ENCODE measurements around the gene IL5. TPM values are rescaled to one million over a fixed set of nuclear protein-coding genes. Genes with fewer than 3 reads are reported as not detected.
A peak's percentile ranks its signal among the peaks of the same experiment; 100 is the strongest.
"Not testable (repeated sequence)": the region's sequence is repeated elsewhere in the genome, so short reads cannot be mapped to it uniquely, and the experiment has no call there.

Gene IL5
- total and polyA plus RNA-seq, 5 donors from 2014 or later, result not detected

DNA sequence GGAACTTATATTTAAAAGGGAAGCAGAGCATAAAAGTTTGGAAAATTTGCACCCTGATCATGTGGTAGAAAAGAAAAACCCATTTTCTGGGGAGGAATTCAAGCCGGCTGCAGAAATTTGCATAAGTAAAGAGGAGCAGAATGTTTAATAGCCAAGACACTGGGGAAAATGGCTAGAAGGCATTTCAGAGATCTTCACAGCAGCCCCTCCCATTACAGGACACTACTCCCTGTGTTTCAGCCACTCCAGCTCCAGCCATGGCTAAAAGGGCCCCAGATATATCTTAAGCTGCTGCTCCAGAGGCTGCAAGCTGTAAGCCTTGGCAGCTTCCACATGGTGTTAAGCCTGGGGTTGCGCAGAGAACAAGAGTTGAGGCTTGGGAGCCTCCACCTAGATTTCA is 21.2 kb upstream of the IL5 start:
- H3K27ac Mint-ChIP-seq; H3K27me3 Mint-ChIP-seq; H3K4me3 ChIP-seq (ENCODE audit: low read depth, low read length); H3K4me1 ChIP-seq (ENCODE audit: control insufficient read depth, insufficient read depth, low read length, poor library complexity, severe bottlenecking); DNase-seq; H3K27ac ChIP-seq (ENCODE audit: insufficient read depth, low read length, poor library complexity, severe bottlenecking); H3K27me3 ChIP-seq (ENCODE audit: control insufficient read depth, insufficient read depth, low read length); H3K4me3 Mint-ChIP-seq; H3K9me3 Mint-ChIP-seq; ATAC-seq (ENCODE audit: low read depth in 2 of 2): not testable (repeated sequence)
- H3K4me1 Mint-ChIP-seq, result peaks cover 2 to 23% (median 19%) of the 10 kb centered on the region in 4 donors
- H3K36me3 Mint-ChIP-seq, result peaks cover 26% of the 10 kb centered on the region
- H3K36me3 ChIP-seq (ENCODE audit: control insufficient read depth, insufficient read depth, low read length), result peaks cover 53% of the 10 kb centered on the region
- peaks cover 10 to 20% of the 10 kb centered on the region in 2 experiments for H3K9me3 ChIP-seq (ENCODE audit: control insufficient read depth in 2 of 2, low read length in 2 of 2)

GRCh38 chr5:132561601-132562000 is 18.3 kb upstream of the IL5 start:
- peaks cover 22% of the 10 kb centered on the region for H3K4me1 ChIP-seq (ENCODE audit: control insufficient read depth, insufficient read depth, low read length, poor library complexity, severe bottlenecking)
- Mint-ChIP-seq H3K36me3 (peaks cover 4% of the 10 kb centered on the region), H3K27ac (no peak overlapping the region), H3K9me3 (peaks cover 0 to 7% (median 5%) of the 10 kb centered on the region in 7 donors), H3K27me3 (peaks cover 1% of the 10 kb centered on the region), H3K4me3 (no peak overlapping the region), H3K4me1 (peaks cover 15 to 36% (median 23%) of the 10 kb centered on the region in 4 donors)
- peaks cover 49% of the 10 kb centered on the region for H3K36me3 ChIP-seq (ENCODE audit: control insufficient read depth, insufficient read depth, low read length)
- no peak overlapping the region for H3K27ac ChIP-seq (ENCODE audit: insufficient read depth, low read length, poor library complexity, severe bottlenecking)
- DNase-seq (peak in 1 of 3 donors; percentile 67), ATAC-seq (ENCODE audit: low read depth in 2 of 2) (no peak)
- H3K27me3 ChIP-seq (ENCODE audit: control insufficient read depth, insufficient read depth, low read length), result no peaks in the 10 kb centered on the region
- H3K9me3 ChIP-seq (ENCODE audit: control insufficient read depth in 2 of 2, low read length in 2 of 2), result peaks cover 10 to 20% of the 10 kb centered on the region in 2 experiments
- H3K4me3 ChIP-seq (ENCODE audit: low read depth, low read length), result no peak overlapping the region

- no peak overlapping the region for H3K4me3 ChIP-seq (ENCODE audit: low read depth, low read length)
- H3K27ac ChIP-seq (ENCODE audit: insufficient read depth, low read length, poor library complexity, severe bottlenecking), result no peak overlapping the region
- Mint-ChIP-seq H3K27ac (no peak overlapping the region), H3K4me3 (peak overlapping the region in 1 of 4 donors; percentile 37), H3K4me1 (peaks cover 18 to 43% (median 27%) of the 10 kb centered on the region in 4 donors), H3K9me3 (peaks cover 0 to 3% (median 0%) of the 10 kb centered on the region in 7 donors), H3K36me3 (no peaks in the 10 kb centered on the region), H3K27me3 (peaks cover 9% of the 10 kb centered on the region)
- H3K36me3 ChIP-seq (ENCODE audit: control insufficient read depth, insufficient read depth, low read length), result peaks cover 34% of the 10 kb centered on the region
- ATAC-seq (ENCODE audit: low read depth in 2 of 2) (no peak), DNase-seq (no peak)
- H3K4me1 ChIP-seq (ENCODE audit: control insufficient read depth, insufficient read depth, low read length, poor library complexity, severe bottlenecking), result peaks cover 22% of the 10 kb centered on the region
- no peaks in the 10 kb centered on the region for H3K27me3 ChIP-seq (ENCODE audit: control insufficient read depth, insufficient read depth, low read length)
- peaks cover 7 to 17% of the 10 kb centered on the region in 2 experiments for H3K9me3 ChIP-seq (ENCODE audit: control insufficient read depth in 2 of 2, low read length in 2 of 2)
Observed at GRCh38 chr5:132559383-132560060, 16.2 kb upstream of the IL5 start.

GRCh38 chr5:132557478-132558172 is 14.3 kb upstream of the IL5 start:
- H3K27me3 ChIP-seq (ENCODE audit: control insufficient read depth, insufficient read depth, low read length), result no peaks in the 10 kb centered on the region
- H3K9me3 Mint-ChIP-seq, result peaks cover 0 to 3% (median 0%) of the 10 kb centered on the region in 7 donors
- peaks cover 17% of the 10 kb centered on the region for H3K36me3 ChIP-seq (ENCODE audit: control insufficient read depth, insufficient read depth, low read length)
- peak overlapping the region; percentile 97 to 99 (median 98) for H3K4me3 Mint-ChIP-seq
- DNase-seq (peak in 1 of 3 donors; percentile 68), ATAC-seq (ENCODE audit: low read depth in 2 of 2) (no peak)
- H3K4me3 ChIP-seq (ENCODE audit: low read depth, low read length), result peak overlapping the region; percentile 91
- peaks cover 18 to 45% (median 27%) of the 10 kb centered on the region in 4 donors for H3K4me1 Mint-ChIP-seq
- H3K36me3 Mint-ChIP-seq, result no peaks in the 10 kb centered on the region
- H3K27ac Mint-ChIP-seq, result peak overlapping the region; percentile 85 to 99 (median 96)
- peaks cover 22% of the 10 kb centered on the region for H3K4me1 ChIP-seq (ENCODE audit: control insufficient read depth, insufficient read depth, low read length, poor library complexity, severe bottlenecking)
- H3K27ac ChIP-seq (ENCODE audit: insufficient read depth, low read length, poor library complexity, severe bottlenecking), result peak overlapping the region; percentile 80
- no peaks in the 10 kb centered on the region for H3K9me3 ChIP-seq (ENCODE audit: control insufficient read depth in 2 of 2, low read length in 2 of 2)
- H3K27me3 Mint-ChIP-seq, result peaks cover 9% of the 10 kb centered on the region

DNA sequence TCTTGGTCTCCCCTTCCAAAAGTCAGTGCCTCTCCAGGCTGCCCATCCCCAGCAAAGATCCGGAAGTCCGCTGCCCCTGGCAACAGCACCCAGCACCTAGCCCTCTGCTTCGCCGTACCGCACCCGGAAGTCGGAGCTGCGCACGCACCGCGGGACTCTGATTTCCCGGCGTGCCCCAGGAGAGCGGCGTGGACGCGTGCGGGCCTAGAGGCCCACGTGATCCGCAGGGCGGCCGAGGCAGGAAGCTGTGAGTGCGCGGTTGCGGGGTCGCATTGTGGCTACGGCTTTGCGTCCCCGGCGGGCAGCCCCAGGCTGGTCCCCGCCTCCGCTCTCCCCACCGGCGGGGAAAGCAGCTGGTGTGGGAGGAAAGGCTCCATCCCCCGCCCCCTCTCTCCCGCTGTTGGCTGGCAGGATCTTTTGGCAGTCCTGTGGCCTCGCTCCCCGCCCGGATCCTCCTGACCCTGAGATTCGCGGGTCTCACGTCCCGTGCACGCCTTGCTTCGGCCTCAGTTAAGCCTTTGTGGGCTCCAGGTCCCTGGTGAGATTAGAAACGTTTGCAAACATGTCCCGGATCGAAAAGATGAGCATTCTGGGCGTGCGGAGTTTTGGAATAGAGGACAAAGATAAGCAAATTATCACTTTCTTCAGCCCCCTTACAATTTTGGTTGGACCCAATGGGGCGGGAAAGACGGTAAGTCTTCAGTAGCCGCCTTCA is 13.6 kb upstream of the IL5 start, which contains the start of gene RAD50:
TSS of gene RAD50 (plus strand) at position 215 of the 715 bp plus-strand sequence. CDS start at position 563, 348 bp downstream.
- peak; percentile 98 for ATAC-seq (ENCODE audit: low read depth in 2 of 2)
- Histone ChIP-seq H3K4me3 (ENCODE audit: low read depth, low read length) (peak within 1 kb of the TSS; percentile 91), H3K9me3 (ENCODE audit: control insufficient read depth in 2 of 2, low read length in 2 of 2) (no peaks in the 10 kb centered on the region), H3K27ac (ENCODE audit: insufficient read depth, low read length, poor library complexity, severe bottlenecking) (peak within 1 kb of the TSS; percentile 80), H3K36me3 (ENCODE audit: control insufficient read depth, insufficient read depth, low read length) (peaks cover 15% of the 10 kb centered on the region), H3K27me3 (ENCODE audit: control insufficient read depth, insufficient read depth, low read length) (no peaks in the 10 kb centered on the region), H3K4me1 (ENCODE audit: control insufficient read depth, insufficient read depth, low read length, poor library complexity, severe bottlenecking) (peaks cover 22% of the 10 kb centered on the region)
- peak within 1 kb of the TSS; percentile 97 to 99 (median 98) for H3K4me3 Mint-ChIP-seq
- H3K9me3 Mint-ChIP-seq, result peaks cover 0 to 3% (median 0%) of the 10 kb centered on the region in 7 donors
- H3K27me3 Mint-ChIP-seq, result peaks cover 9% of the 10 kb centered on the region
- H3K4me1 Mint-ChIP-seq, result peaks cover 18 to 45% (median 27%) of the 10 kb centered on the region in 4 donors
- H3K27ac Mint-ChIP-seq, result peak within 1 kb of the TSS; percentile 85 to 99 (median 96)
- DNase-seq, result peak; percentile 84 to 97 (median 90)
- H3K36me3 Mint-ChIP-seq, result no peaks in the 10 kb centered on the region

GRCh38 chr5:132556153-132556762 is 12.9 kb upstream of the IL5 start:
- H3K27me3 Mint-ChIP-seq, result peaks cover 14% of the 10 kb centered on the region
- DNase-seq (peak in 1 of 3 donors; percentile 3), ATAC-seq (ENCODE audit: low read depth in 2 of 2) (no peak)

GRCh38 chr5:132549576-132549975 is 6.3 kb upstream of the IL5 start:
- no peak for DNase-seq
- no peaks in the 10 kb centered on the region for H3K27me3 ChIP-seq (ENCODE audit: control insufficient read depth, insufficient read depth, low read length)
- Mint-ChIP-seq H3K27ac (no peak overlapping the region), H3K4me1 (peaks cover 0 to 2% (median 0%) of the 10 kb centered on the region in 4 donors), H3K4me3 (no peak overlapping the region), H3K9me3 (no peaks in the 10 kb centered on the region), H3K27me3 (peaks cover 31% of the 10 kb centered on the region), H3K36me3 (no peaks in the 10 kb centered on the region)
- no peak overlapping the region for H3K4me3 ChIP-seq (ENCODE audit: low read depth, low read length)
- H3K4me1 ChIP-seq (ENCODE audit: control insufficient read depth, insufficient read depth, low read length, poor library complexity, severe bottlenecking), result no peaks in the 10 kb centered on the region
- H3K36me3 ChIP-seq (ENCODE audit: control insufficient read depth, insufficient read depth, low read length), result no peaks in the 10 kb centered on the region
- no peak overlapping the region for H3K27ac ChIP-seq (ENCODE audit: insufficient read depth, low read length, poor library complexity, severe bottlenecking)
- no peak for ATAC-seq (ENCODE audit: low read depth in 2 of 2)
- H3K9me3 ChIP-seq (ENCODE audit: control insufficient read depth in 2 of 2, low read length in 2 of 2), result no peaks in the 10 kb centered on the region

More at GRCh38 chr5:132556153-132556762, 12.9 kb upstream of the IL5 start:
- Histone ChIP-seq H3K9me3 (ENCODE audit: control insufficient read depth in 2 of 2, low read length in 2 of 2) (no peaks in the 10 kb centered on the region), H3K27ac (ENCODE audit: insufficient read depth, low read length, poor library complexity, severe bottlenecking) (peak overlapping the region; percentile 80), H3K27me3 (ENCODE audit: control insufficient read depth, insufficient read depth, low read length) (no peaks in the 10 kb centered on the region), H3K4me1 (ENCODE audit: control insufficient read depth, insufficient read depth, low read length, poor library complexity, severe bottlenecking) (peaks cover 22% of the 10 kb centered on the region), H3K36me3 (ENCODE audit: control insufficient read depth, insufficient read depth, low read length) (peaks cover 10% of the 10 kb centered on the region), H3K4me3 (ENCODE audit: low read depth, low read length) (peak overlapping the region; percentile 91)
- peak overlapping the region; percentile 97 to 99 (median 98) for H3K4me3 Mint-ChIP-seq
- H3K9me3 Mint-ChIP-seq, result peaks cover 0 to 3% (median 0%) of the 10 kb centered on the region in 7 donors
- H3K4me1 Mint-ChIP-seq, result peaks cover 18 to 45% (median 27%) of the 10 kb centered on the region in 4 donors
- H3K27ac Mint-ChIP-seq, result peak overlapping the region; percentile 85 to 99 (median 96)
- no peaks in the 10 kb centered on the region for H3K36me3 Mint-ChIP-seq
